Activated naive CD4-positive, alpha-beta T cell treated with anti-CD3 and anti-CD28 coated beads for 36 hours (primary cell): Measurements from ENCODE around the gene TMEM267. TPM values are rescaled to one million over a fixed set of nuclear protein-coding genes. Genes with fewer than 3 reads are reported as not detected.
"Not testable (repeated sequence)": the region's sequence is repeated elsewhere in the genome, so short reads cannot be mapped to it uniquely, and the experiment has no call there.

Source experiments
- CTCF ChIA-PET: fragments of 350-600 bp; sonication (Branson Sonifier 250); formaldehyde crosslinking; loops from one replicate; lab custom pipeline; 2021; ENCODE audit warnings: antibody characterized with exemption; lab: Charles Lee
- DNase-seq: peaks from one replicate; pipeline ENCODE4 v3.0.0-alpha.2; 2020
- H3K27ac Mint-ChIP-seq: one replicate; pipeline ENCODE4 v1.8.0; 2021; ENCODE audit warnings: mild to moderate bottlenecking, mixed read lengths
- H3K27me3 Mint-ChIP-seq: one replicate; pipeline ENCODE4 v1.8.0; 2021; ENCODE audit warnings: low read depth, mixed read lengths
- H3K36me3 Mint-ChIP-seq: one replicate; pipeline ENCODE4 v1.8.0; 2021; ENCODE audit warnings: low read depth, mixed read lengths
- H3K4me1 Mint-ChIP-seq: one replicate; pipeline ENCODE4 v1.8.0; 2021; ENCODE audit warnings: low read depth, mixed read lengths
- H3K4me3 Mint-ChIP-seq: one replicate; pipeline ENCODE4 v1.8.0; 2021; ENCODE audit warnings: mild to moderate bottlenecking, moderate library complexity, mixed read lengths
- H3K9me3 Mint-ChIP-seq: one replicate; pipeline ENCODE4 v1.8.0; 2021; ENCODE audit warnings: mixed read lengths
- intact Hi-C: fragments of 100-400 bp; cut with micrococcal nuclease; formaldehyde crosslinking; loops from one replicate; pipeline ENCODE4 v1.15.1; 2023
- total RNA-seq, 2 experiments: library from RNA; stranded (reverse); gene quantifications; one replicate each; pipeline ENCODE4 v1.2.3, GENCODE V29; 2021

TMEM267 gene
- total RNA-seq, 2 experiments from 2014 or later = 20.7 to 23.5 TPM

- intact Hi-C loops = no loop called here
- no peak for DNase-seq
- Mint-ChIP-seq H3K4me3 (no peak overlapping the region), H3K36me3 (peaks cover 22% of the 10 kb centered on the region), H3K9me3 (no peaks in the 10 kb centered on the region), H3K27ac (no peak overlapping the region), H3K4me1 (no peaks in the 10 kb centered on the region), H3K27me3 (no peaks in the 10 kb centered on the region)
- CTCF ChIA-PET = interaction anchor here (1.1 to 2.0 kb wide), 3 partner anchors 12 to 13 kb away, joined by 3 to 6 read pairs (median 3); partner anchors contain the start of gene TMEM267
Measured at GRCh38 chr5:43497311-43498104, 13.8 kb upstream of the TMEM267 start.

- H3K27me3 Mint-ChIP-seq = no peaks in the 10 kb centered on the region
- H3K4me1 Mint-ChIP-seq = peaks cover 4% of the 10 kb centered on the region
- no peak overlapping the region for H3K27ac Mint-ChIP-seq
- intact Hi-C loops = no loop called here
- no peaks in the 10 kb centered on the region for H3K9me3 Mint-ChIP-seq
- no peak for DNase-seq
- CTCF ChIA-PET = no interaction called here
- H3K4me3 Mint-ChIP-seq = no peak overlapping the region
- H3K36me3 Mint-ChIP-seq = peaks cover 28% of the 10 kb centered on the region
Measured at GRCh38 chr5:43491326-43491725, 7.7 kb upstream of the TMEM267 start.

GRCh38 chr5:43486353-43486752 lies 2.7 kb upstream of the TMEM267 start:
- peaks cover 33% of the 10 kb centered on the region for H3K36me3 Mint-ChIP-seq
- H3K4me3 Mint-ChIP-seq = no peak overlapping the region
- CTCF ChIA-PET = interaction anchor here (0.6 to 1.3 kb wide), 4 partner anchors 11 to 396 kb away, joined by 3 to 5 read pairs (median 3); no protein-coding TSS in a partner anchor
- H3K27me3 Mint-ChIP-seq = no peaks in the 10 kb centered on the region
- DNase-seq = peak; percentile 17
- peak overlapping the region; percentile 99 for H3K27ac Mint-ChIP-seq
- no peaks in the 10 kb centered on the region for H3K9me3 Mint-ChIP-seq
- peaks cover 35% of the 10 kb centered on the region for H3K4me1 Mint-ChIP-seq
- intact Hi-C loops = loop anchor here (10.0 kb wide), 1 partner anchor 1612 kb away; the partner anchor contains the start of gene OXCT1

GRCh38 chr5:43485406-43485805 lies 1.7 kb upstream of the TMEM267 start:
- peak; percentile 62 for DNase-seq
- Mint-ChIP-seq H3K36me3 (peaks cover 31% of the 10 kb centered on the region), H3K4me1 (peaks cover 41% of the 10 kb centered on the region), H3K9me3 (no peaks in the 10 kb centered on the region), H3K27ac (peak overlapping the region; percentile 99), H3K4me3 (peak overlapping the region; percentile 36), H3K27me3 (no peaks in the 10 kb centered on the region)
- intact Hi-C loops = loop anchor here (2.0 to 10.0 kb wide), 5 partner anchors 259 to 1611 kb away; partner anchors contain the start of gene OXCT1
- CTCF ChIA-PET = interaction anchor here (0.6 to 2.3 kb wide), 14 partner anchors 12 to 395 kb away, joined by 3 to 24 read pairs (median 4); partner anchors contain the start of gene HMGCS1

GRCh38 chr5:43484106-43484849 lies 613 bp upstream of the TMEM267 start:
- peak; percentile 92 for DNase-seq
- H3K36me3 Mint-ChIP-seq = peaks cover 24% of the 10 kb centered on the region
- no peaks in the 10 kb centered on the region for H3K9me3 Mint-ChIP-seq
- no peaks in the 10 kb centered on the region for H3K27me3 Mint-ChIP-seq
- CTCF ChIA-PET = interaction anchor here (0.6 to 2.3 kb wide), 34 partner anchors 9 to 491 kb away, joined by 3 to 24 read pairs (median 4); partner anchors contain the start of genes C5orf34, HMGCS1, NIM1K and NNT
- H3K27ac Mint-ChIP-seq = peak overlapping the region; percentile 99
- H3K4me1 Mint-ChIP-seq = peaks cover 45% of the 10 kb centered on the region
- H3K4me3 Mint-ChIP-seq = peak overlapping the region; percentile 97
- intact Hi-C loops = loop anchor here (1.0 to 10.0 kb wide), 16 partner anchors 31 to 1609 kb away; partner anchors contain the start of genes ANXA2R, C5orf34, HMGCS1 and MRPS30

- peak overlapping the region; percentile 99 for H3K27ac Mint-ChIP-seq
- CTCF ChIA-PET = no interaction called here
- no peaks in the 10 kb centered on the region for H3K27me3 Mint-ChIP-seq
- peak; percentile 15 for DNase-seq
- no peaks in the 10 kb centered on the region for H3K9me3 Mint-ChIP-seq
- intact Hi-C loops = loop anchor here (1.0 to 10.0 kb wide), 9 partner anchors 74 to 1608 kb away; partner anchors contain the start of genes FBXO4, MRPS30, NNT and OXCT1
- peaks cover 19% of the 10 kb centered on the region for H3K36me3 Mint-ChIP-seq
- peak overlapping the region; percentile 97 for H3K4me3 Mint-ChIP-seq
- peaks cover 45% of the 10 kb centered on the region for H3K4me1 Mint-ChIP-seq
Measured at GRCh38 chr5:43482490-43483297, 971 bp downstream of the TMEM267 start.

GRCh38 chr5:43469671-43470391 lies 13.8 kb downstream of the TMEM267 start:
- Mint-ChIP-seq H3K36me3 (peaks cover 83% of the 10 kb centered on the region), H3K9me3 (peaks cover 36% of the 10 kb centered on the region), H3K4me1 (peaks cover 11% of the 10 kb centered on the region), H3K27me3 (no peaks in the 10 kb centered on the region), H3K27ac (no peak overlapping the region), H3K4me3 (no peak overlapping the region)
- intact Hi-C loops = no loop called here
- no peak for DNase-seq
- CTCF ChIA-PET = no interaction called here

GRCh38 chr5:43467100-43467499 lies 16.6 kb downstream of the TMEM267 start:
- H3K36me3 Mint-ChIP-seq = peaks cover 71% of the 10 kb centered on the region
- DNase-seq = no peak
- no peak overlapping the region for H3K4me3 Mint-ChIP-seq
- intact Hi-C loops = no loop called here
- CTCF ChIA-PET = interaction anchor here (0.8 kb wide), 1 partner anchor 17 kb away, joined by 4 read pairs; no protein-coding TSS in a partner anchor
- H3K9me3 Mint-ChIP-seq = peaks cover 31% of the 10 kb centered on the region
- no peaks in the 10 kb centered on the region for H3K27me3 Mint-ChIP-seq
- H3K27ac Mint-ChIP-seq = no peak overlapping the region
- H3K4me1 Mint-ChIP-seq = peaks cover 2% of the 10 kb centered on the region

- intact Hi-C loops, CTCF ChIA-PET, H3K27ac Mint-ChIP-seq, H3K27me3 Mint-ChIP-seq, H3K4me3 Mint-ChIP-seq, DNase-seq, H3K4me1 Mint-ChIP-seq: not testable (repeated sequence)
- peaks cover 70% of the 10 kb centered on the region for H3K36me3 Mint-ChIP-seq
- peaks cover 27% of the 10 kb centered on the region for H3K9me3 Mint-ChIP-seq
Measured at GRCh38 chr5:43465455-43465854, 18.2 kb downstream of the TMEM267 start.

GRCh38 chr5:43461066-43461465 lies 22.6 kb downstream of the TMEM267 start:
- H3K4me1 Mint-ChIP-seq = peaks cover 2% of the 10 kb centered on the region
- no peak overlapping the region for H3K27ac Mint-ChIP-seq
- intact Hi-C loops = no loop called here
- H3K9me3 Mint-ChIP-seq = peaks cover 20% of the 10 kb centered on the region
- no peaks in the 10 kb centered on the region for H3K27me3 Mint-ChIP-seq
- H3K36me3 Mint-ChIP-seq = peaks cover 51% of the 10 kb centered on the region
- H3K4me3 Mint-ChIP-seq = no peak overlapping the region
- DNase-seq = no peak
- CTCF ChIA-PET = interaction anchor here (0.6 kb wide), 1 partner anchor 15 kb away, joined by 3 read pairs; no protein-coding TSS in a partner anchor

- Mint-ChIP-seq H3K9me3 (peaks cover 17% of the 10 kb centered on the region), H3K4me3 (no peak overlapping the region), H3K4me1 (no peaks in the 10 kb centered on the region), H3K36me3 (peaks cover 59% of the 10 kb centered on the region), H3K27me3 (no peaks in the 10 kb centered on the region), H3K27ac (no peak overlapping the region)
- intact Hi-C loops = no loop called here
- CTCF ChIA-PET = no interaction called here
- no peak for DNase-seq
Measured at GRCh38 chr5:43456556-43456955, 27.1 kb downstream of the TMEM267 start.
